HG02623 (cell line): ENCODE results near the gene ANKFN1.

Source experiments
- ATAC-seq: cut with Tn5 transposase; IDR thresholded peaks from one replicate; pipeline ENCODE4 v1.9.1; 2021; ENCODE audit warnings: moderate library complexity; ENCODE audit not compliant: unreplicated experiment

Gene ANKFN1

DNA sequence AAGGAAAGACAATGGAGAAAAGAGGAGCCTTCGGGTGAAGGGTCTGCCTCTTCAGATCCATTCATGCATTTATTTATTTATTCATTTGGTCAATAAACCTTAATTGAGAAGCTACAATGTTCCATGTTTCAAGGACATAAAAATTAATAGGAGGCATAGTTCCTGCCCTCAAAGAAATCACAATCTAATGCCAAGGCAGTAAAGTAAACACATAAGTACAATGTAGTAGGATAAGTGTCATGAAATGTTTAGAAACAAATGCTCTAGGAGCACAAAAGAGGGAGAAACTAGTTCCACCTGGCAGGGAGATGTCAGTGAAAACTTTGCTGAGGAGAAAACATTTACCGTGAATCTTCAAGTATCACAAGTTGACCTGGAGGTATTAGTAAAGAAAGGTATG is 336.7 kb downstream of the ANKFN1 start:
- no peak for ATAC-seq

DNA sequence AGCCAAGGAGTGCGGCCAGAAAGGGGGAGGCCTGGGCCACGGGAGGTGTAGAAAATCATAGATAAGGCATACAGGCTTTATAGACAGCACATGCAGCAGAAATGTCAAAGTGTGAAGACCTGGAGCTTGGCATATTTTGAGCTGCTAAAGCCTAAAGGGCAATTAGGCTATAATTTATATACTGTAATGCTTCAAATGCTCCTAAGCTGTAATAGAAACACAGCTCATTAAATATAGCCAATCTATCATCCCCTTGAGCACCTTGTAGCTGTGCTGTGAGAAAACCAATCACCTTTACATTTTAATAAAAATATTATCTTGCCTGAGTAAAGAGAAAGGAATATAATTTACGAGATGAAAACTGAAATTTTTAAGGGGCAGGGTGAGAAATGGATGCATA is 342.3 kb downstream of the ANKFN1 start:
- no peak for ATAC-seq

DNA sequence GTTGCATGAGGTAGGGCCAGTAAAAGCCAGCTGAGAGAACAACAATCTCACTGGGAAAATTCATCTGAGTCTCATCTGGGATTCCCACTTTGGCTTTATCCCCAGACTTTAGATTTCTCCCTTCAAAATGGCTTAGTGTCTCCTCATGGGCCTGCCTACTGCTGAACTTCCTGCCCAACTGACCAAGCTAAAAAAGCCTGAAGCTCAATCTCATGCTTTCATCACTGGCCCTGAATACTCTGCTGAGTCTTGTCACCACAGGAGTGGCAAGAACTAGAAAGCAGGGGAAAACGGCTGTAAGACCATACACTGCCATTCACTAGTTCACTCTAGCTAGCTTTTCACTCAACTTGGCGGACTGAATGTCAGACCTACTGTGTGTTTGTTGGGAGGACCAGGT is 343.9 kb downstream of the ANKFN1 start:
- no peak for ATAC-seq

DNA sequence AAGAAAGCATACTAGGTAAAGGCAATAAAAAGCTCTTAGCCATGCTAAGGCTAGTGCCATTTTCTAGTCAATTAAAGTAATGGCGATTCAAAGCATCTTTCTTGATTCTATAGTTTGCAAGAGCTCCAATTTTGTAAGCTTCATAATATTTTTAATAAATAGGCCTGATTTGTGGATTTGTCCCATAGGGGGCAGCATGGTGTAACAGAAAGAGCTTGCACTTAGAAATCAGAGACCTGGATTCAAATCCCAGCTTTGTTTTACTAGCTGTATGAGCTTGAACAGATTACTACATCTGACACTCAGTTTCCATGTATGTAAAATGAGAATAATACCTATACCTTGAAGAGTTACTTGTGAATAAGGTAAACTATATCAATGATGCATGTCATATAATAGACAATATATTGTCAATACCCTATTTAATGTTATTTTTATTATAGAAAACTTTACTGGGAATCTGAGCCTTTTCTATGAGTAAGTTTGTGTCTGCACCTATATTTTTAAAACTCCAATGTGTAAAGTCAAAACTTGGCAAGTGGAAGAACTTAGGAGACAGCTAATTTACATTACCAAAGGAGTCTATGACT is 346.6 kb downstream of the ANKFN1 start:
- no peak for ATAC-seq

DNA sequence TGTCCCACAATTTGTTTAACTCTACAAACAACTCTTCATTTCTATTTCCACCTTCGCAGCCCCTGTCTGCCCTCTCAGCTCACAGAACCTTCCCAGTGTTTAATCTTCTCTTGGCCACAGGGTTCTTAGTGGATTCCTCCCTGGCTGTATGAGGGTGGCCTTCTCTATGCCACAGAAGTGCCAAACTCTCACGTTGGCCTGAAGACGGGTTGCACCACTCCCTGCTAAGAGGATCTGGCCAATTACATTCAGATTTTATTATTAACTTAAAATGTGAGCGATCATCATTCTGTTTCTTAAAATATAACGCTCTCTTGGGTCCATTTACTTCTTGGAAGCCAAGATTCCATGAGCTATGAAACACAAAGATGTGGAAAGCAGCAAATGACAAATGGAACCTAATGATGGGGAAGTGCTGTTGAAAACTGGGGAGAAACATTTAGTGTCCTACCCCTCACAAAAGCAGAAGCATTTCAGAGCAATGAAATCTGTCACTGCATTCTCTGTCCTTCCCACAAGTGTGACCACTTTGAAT is 348.9 kb downstream of the ANKFN1 start:
- ATAC-seq: no peak

DNA sequence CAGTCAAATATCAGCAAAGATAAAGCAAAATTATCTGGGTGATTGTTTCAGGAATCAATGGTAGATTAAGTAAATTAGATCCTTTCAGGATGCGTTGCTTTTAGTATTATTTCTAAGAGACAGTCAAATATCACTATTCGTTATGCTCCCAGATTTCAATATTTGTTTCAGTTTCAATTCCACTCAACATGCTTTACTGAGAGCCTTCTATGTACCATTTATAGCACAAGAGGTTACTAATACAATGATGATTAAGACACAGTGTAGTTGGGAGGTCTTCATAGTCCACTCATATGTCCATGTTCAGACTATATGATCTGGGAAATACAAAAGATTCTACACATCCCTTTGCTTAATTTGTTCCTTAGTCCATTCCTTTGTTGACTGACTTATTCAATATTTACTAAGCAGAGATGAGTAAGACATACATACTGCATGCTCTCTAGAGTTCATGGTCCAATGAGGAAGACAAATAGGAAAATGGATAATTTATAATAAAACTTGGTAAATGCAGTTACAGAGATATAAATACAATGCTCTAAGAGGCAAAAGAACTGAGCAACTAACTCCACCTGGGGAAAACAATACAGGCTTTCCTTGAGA is 352.0 kb downstream of the ANKFN1 start:
- no peak for ATAC-seq

DNA sequence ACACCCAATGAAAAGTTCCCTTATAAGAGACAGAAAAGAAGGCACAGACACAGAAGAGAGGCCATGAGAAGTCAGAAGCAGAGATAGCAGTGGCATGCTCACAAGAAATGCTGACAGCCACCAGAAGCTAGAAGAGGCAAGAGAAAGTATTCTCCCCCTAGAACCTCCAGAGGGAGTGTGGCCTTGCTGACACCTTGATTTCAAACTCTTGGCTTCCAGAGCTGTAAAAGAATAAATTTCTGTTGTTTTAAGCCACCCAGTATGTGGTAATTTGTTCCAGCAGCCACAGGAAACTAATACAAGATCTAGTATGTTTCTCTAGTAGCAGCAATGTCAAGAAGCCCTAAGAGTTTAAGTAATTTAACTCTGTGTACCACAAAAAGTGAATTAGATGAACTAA is 353.1 kb downstream of the ANKFN1 start:
- no peak for ATAC-seq

DNA sequence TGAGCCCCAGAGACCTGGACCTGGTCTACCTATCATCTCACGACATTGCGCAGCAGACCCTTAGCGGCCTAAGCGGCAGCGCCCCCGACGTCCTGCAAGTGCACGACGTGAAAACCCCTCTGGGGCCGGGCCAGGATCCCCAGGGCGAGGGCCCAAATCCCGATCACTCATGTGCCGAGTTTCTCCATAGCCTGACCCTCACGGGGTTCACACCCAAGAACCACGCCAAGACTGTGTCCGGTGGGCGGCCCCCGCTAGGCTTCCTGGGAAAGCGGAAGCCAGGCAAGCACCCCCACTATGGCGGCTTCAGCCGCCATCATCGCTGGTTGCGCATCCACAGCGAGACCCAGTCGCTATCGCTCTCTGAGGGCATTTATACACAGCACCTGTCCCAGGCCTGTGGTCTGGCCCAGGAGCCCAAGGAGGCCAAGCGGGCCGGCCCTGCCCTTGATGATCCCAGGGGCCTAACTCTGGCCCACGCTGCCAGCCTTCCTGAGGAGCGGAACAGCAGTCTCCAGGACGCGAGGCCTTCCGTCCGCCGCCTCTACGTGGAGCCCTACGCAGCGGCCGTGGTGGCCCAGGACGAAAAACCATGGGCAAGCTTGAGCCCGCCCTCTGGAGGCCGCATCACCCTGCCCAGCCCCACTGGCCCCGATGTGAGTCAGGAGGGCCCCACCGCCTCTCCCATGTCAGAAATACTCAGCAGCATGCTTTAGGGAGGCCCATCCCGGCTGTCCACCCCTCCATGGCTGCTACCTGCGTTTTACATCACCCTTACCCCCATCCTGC is 357.5 kb downstream of the ANKFN1 start:
- no peak for ATAC-seq

DNA sequence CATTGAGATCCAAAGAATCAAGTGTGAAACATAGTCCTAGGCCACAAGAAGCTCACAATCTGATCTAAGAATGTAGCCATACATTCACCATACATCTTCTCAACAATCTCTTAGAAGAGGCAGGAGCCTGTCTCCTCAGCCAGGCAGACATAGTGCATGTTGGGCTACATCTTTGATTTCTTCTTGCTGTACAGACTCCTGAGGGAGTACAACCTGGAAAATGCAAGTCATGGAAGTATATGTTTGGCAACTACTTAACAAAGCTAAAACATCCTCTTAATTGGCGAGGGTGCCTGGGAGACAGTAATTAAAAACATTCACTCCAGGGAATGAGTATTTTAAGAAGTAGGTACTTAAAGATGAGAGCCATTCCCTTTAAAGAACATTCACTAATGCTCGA is 361.0 kb downstream of the ANKFN1 start:
- no peak for ATAC-seq

DNA sequence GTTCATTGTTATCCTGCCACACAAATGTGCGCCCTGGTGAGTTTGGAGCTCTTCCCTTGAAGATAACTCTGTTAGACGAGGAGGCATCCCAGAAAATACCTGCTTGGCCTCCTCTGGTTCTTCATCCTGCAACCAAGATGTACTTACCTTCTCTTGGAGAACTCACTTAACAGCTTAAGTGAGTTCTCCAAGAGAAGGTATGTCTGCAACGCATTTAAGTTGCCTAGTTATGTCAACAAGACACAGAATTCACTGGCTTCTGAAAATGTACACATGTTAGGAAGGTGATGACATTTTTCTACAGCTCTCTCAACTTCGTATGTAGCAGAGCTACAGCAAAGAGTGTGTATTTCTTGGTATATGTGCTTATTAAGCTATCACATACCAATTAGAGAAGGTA is 361.6 kb downstream of the ANKFN1 start:
- no peak for ATAC-seq

DNA sequence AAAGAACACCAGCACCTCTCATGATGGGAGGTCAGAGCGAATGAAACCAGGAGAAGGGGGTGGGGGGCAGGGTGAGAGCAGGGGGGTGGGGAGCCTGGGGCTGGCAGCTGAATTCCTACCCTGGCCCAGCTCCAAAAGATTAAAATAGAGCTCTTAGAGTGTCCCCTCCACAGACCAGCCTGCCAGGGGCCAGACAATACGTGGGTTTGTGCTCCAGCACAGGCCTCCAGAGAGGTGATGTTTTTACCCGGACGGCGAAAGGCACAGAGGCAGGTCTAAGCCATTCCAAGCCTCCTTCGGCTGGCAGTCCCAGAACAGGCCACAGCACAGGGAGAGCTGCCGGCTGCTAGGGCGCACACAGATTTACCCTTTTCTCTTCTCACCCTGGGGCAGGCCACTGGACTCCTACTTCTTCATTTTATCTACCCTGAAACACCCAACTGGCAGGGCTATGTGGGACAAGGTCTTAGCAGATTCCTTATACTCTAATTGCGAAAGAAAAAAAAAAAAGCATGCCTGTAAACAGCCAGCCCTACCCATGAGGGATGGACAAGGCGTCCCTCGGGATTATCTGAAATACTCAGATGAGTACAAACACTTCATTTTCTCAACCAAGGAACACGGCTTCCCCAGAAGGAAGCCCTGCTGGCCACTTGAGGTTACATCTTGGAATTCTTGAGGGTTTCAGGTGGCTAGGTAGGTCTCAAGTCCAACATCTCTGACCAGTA is 368.3 kb downstream of the ANKFN1 start:
- ATAC-seq: no peak

DNA sequence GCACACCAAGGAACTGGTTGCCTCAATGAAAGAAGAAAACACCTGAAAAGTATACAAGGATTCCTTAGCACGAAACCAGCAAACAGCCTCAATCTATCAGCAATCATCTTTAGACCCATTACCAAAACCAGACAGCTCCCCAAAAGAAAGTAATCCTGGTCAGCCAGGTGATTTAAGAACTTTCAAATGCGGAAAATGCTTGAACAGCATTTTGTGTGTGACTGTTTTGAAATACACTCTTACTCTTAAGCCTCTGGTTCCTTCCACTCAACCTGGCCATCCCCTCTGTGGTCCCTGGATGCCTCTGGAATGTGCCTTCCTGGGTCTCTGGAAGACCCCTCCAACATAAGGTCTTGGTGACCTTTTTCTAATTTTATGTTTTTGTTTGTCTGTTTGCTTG is 369.8 kb downstream of the ANKFN1 start:
- no peak for ATAC-seq

DNA sequence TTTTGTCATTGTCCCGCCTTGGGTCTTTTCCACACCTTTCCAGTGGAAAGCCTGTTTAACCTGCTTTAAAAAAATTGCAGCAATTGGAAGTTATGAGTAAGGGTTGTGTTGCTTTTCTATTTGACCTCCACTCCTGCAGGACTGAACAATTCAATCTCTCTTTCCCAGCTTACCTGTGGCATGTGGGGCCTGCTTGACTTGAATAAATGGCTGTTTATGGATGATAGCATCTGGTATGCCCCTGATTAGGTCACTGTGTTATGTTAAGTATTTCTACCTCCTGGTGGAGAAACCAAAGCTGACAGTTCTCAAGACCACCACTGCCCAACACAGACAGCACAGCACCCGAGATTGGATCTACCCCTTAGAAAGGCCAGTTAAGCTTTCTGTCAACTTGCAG is 375.4 kb downstream of the ANKFN1 start:
- ATAC-seq: no peak

DNA sequence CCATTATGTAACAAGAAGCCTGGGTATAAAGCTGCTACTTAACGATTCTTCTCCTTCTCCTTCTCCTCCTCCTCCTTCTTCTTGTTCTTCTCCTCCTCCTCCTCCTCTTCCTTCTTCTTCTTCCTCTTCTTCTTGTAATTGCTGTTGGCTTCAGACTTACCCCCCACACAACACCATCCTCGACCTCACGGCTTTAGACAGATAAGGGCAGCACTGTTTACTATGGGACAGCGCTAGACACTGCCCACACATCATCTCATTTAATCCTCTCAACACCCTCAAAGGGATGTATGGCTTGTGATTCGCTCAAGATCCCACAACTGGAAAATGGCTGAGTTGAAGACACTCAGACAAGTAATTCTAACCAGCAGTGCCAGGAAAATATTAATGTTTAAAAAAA is 379.7 kb downstream of the ANKFN1 start:
- ATAC-seq: no peak

DNA sequence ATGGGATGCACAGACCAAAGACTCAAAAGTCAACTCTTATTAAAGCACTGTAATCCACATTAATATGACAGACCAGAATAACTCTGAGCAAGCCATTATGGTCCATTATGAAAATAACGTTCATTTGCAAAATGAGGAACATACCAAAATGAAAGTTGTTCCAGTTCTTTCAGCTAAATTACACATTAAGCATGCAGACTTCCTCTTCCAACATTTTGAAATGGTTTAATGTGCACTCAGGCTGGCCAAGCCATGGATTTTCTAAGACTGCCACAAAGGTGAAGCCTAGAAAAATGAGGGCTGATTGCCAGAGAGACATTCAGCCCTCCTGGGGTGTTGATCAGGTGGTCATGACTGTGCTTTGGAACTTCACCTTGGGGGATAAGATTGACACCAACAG is 383.5 kb downstream of the ANKFN1 start:
- no peak for ATAC-seq

DNA sequence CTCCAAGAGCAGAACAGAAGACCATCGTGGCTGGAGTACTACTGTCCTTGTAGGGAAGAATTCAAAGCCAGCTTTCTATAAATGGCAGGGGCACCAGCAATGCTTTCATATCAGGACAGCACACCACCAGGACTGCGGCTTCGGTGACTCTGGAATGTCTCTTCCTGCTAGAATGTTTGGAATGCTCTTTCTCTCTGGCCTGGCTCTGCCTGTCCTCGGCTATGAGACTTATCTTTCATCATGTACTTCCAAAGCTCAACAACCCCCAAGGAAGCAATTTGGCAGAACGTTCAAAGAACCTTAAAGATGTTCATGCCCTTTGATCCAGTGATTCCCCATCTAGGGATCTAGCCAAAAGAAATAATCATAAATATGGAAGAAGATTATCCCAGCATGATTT is 387.6 kb downstream of the ANKFN1 start:
- no peak for ATAC-seq

DNA sequence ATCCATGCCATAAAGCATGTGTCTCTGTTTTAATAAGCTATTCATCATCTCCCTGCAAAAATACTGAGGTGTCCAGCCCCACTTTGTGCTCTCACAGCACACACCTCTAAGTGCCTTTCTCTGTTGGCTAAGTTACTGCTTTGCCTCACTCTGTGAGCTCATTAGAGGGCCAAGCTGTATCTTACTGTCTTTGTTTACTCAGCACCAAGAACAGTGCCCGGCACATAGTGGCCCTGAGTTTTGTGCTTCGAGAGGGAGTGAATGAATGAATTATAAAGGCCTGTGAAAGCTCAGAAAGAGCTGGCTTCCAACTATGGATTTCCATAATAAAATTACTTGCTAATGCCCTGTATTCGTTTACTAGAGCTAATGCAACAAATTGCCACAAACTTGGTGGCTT is 390.0 kb downstream of the ANKFN1 start:
- ATAC-seq: no peak

DNA sequence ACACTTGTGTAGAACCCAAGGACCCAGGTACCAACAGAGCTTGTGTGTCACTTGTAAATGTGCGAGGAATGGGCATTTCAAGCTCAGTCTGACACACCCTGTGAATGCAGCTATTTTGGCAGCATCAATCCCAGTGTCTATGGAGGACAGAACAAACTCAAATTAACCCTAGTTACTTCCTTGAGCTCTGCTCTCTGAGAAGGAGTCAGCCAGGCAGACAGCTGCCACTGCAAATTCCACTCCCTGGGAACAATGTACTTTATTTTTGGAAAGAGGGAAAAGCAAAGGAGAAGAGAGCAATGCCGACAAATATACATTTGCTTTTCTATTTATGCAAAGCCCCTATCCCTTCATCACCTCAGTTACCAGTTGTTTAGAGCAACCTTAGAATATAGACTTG is 391.8 kb downstream of the ANKFN1 start:
- ATAC-seq: no peak

DNA sequence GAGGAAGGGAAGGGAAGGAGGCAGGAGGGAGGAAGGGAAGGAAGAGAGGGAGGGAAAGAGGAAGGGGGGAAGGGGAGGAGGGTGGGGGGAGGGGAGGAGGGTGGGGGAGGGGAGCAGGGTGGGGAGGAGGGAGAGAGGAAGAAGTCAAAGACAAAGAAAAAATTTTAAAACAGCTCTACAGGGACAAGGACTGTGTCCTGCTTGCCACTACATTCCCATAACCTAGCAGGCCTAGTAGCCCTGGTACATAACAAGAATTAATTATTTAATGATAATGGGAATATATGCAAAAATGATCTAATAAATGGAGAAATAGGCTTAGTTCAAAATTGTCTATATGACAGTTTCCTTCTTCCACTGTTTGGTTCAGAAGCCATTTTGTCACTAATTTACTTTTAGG is 392.7 kb downstream of the ANKFN1 start:
- no peak for ATAC-seq

DNA sequence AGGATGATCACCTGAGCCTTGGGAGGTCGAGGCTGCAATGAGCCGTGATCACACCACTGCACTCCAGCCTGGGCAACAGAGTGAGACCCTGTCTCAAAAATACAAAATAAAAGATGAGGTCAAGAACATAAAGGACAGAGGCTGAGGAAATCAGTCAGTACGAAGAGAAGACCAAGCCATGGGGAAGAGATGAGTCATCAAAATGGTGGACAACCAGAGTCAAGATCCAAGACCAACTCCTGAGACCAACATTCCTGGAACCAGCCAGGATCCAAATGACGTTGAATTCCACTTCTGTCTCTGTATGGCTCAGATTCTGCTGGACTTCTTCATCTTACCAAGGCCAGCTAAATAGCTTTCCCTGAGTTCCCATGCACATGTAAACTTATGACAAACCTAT is 395.4 kb downstream of the ANKFN1 start:
- ATAC-seq: no peak

DNA sequence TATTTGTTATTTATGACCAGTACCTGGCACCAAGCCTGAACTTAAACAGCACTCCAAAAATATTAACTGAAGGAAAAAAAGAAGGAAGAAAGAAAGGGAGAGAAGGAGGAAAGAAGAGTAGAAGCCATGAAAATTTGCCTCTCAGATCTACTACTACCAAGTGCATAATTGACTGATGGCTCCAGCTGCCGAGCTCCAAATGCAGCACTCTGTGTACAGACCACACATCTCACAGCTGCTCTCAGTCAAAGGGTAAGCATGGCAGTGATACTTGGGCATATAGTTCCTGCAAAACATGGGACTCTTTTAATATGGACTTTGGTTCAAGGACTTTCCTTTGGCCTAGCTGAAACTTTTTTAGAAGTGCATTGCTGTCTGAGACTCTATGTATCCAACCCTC is 396.2 kb downstream of the ANKFN1 start:
- ATAC-seq: no peak

DNA sequence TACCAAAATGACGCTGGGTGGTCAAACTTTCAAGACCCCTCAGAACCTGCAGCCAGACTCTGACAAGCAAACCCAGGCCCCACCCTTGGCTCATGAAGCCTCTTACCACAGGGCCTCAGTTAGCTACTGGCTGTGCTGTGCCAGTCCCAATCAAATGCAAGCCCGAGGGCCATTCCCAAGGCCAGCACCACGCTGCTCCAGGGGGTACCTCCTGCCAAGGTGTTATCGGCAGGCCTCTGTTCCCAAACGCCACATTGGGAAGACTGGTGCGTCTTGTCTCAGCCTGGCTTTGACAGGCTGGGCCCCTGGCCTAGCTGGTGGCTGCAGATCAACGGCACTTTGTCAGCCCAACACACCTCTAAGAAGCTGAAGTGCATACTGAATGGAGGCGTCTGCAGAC is 404.4 kb downstream of the ANKFN1 start:
- ATAC-seq: no peak
